HepG2 (cell line): ENCODE measurements around the gene DLX1. TPM values are rescaled to one million over a fixed set of nuclear protein-coding genes. Genes with fewer than 3 reads are reported as not detected.

Source experiments
- ERF ChIP-seq: IDR thresholded peaks from 2 replicates; pipeline ENCODE4 v1.6.1; 2018; ENCODE audit warnings: missing biosample characterization, missing genetic modification reagents
- HES4 ChIP-seq: sonication (generic); formaldehyde crosslinking; IDR thresholded peaks from 2 replicates; pipeline ENCODE4 v1.9.0; 2021; ENCODE audit warnings: mild to moderate bottlenecking, missing genetic modification reagents, borderline replicate concordance
- HNRNPUL1 ChIP-seq: fragments of 200-400 bp; formaldehyde crosslinking; IDR thresholded peaks from 2 replicates; pipeline ENCODE4 v1.6.1; 2017; ENCODE audit warnings: low read depth, mild to moderate bottlenecking, low read length, moderate library complexity
- JARID2 ChIP-seq: sonication (generic); formaldehyde crosslinking; IDR thresholded peaks from 2 replicates; pipeline ENCODE4 v1.8.1; 2023; ENCODE audit warnings: missing genetic modification reagents, inconsistent platforms; ENCODE audit not compliant: insufficient replicate concordance
- KDM5B ChIP-seq: sonication (generic); formaldehyde crosslinking; IDR thresholded peaks from 2 replicates; pipeline ENCODE4 v1.4.0; 2020; ENCODE audit warnings: missing genetic modification reagents, mild to moderate bottlenecking, borderline replicate concordance
- KLF13 ChIP-seq: sonication (generic); formaldehyde crosslinking; IDR thresholded peaks from 2 replicates; pipeline ENCODE4 v1.4.0; 2020; ENCODE audit warnings: mild to moderate bottlenecking, missing genetic modification reagents
- PAF1 ChIP-seq: IDR thresholded peaks from 2 replicates; pipeline ENCODE4 v1.6.1; 2016; ENCODE audit warnings: missing genetic modification reagents, missing compliant biosample characterization
- PHF8 ChIP-seq: sonication (generic); formaldehyde crosslinking; IDR thresholded peaks from 2 replicates; pipeline ENCODE4 v1.5.0; 2020; ENCODE audit warnings: missing genetic modification reagents
- PTBP1 ChIP-seq: fragments of 200-400 bp; formaldehyde crosslinking; IDR thresholded peaks from 2 replicates; pipeline ENCODE4 v1.6.1; 2018; ENCODE audit warnings: low read length, low read depth; ENCODE audit not compliant: poor library complexity, severe bottlenecking
- RBAK ChIP-seq: sonication (generic); formaldehyde crosslinking; IDR thresholded peaks from 2 replicates; pipeline ENCODE4 v1.5.1; 2020; ENCODE audit warnings: mild to moderate bottlenecking, missing genetic modification reagents
- SNAI1 ChIP-seq: sonication (generic); formaldehyde crosslinking; IDR thresholded peaks from 2 replicates; pipeline ENCODE4 v1.5.0; 2020; ENCODE audit warnings: mild to moderate bottlenecking, missing genetic modification reagents, borderline replicate concordance
- UBTF ChIP-seq: sonication (generic); formaldehyde crosslinking; IDR thresholded peaks from 2 replicates; pipeline ENCODE4 v1.4.0; 2020; ENCODE audit warnings: mild to moderate bottlenecking, missing genetic modification reagents
- ZBTB1 ChIP-seq: sonication (generic); formaldehyde crosslinking; IDR thresholded peaks from 2 replicates; pipeline ENCODE4 v1.4.0; 2020; ENCODE audit warnings: missing genetic modification reagents, borderline replicate concordance
- ZNF160 ChIP-seq: sonication (generic); formaldehyde crosslinking; IDR thresholded peaks from 2 replicates; pipeline ENCODE4 v1.8.0; 2022; ENCODE audit warnings: mild to moderate bottlenecking, inconsistent platforms, missing genetic modification reagents
- ZNF24 ChIP-seq: fragments of 450-650 bp; IDR thresholded peaks from 2 replicates; pipeline ENCODE4 v1.6.1; 2017; ENCODE audit warnings: antibody characterized with exemption, mild to moderate bottlenecking
- ZNF468 ChIP-seq: sonication (generic); formaldehyde crosslinking; IDR thresholded peaks from 2 replicates; pipeline ENCODE4 v1.8.0; 2022; ENCODE audit warnings: mild to moderate bottlenecking, moderate library complexity, missing genetic modification reagents
- ZNF574 ChIP-seq: sonication (generic); formaldehyde crosslinking; IDR thresholded peaks from 2 replicates; pipeline ENCODE4 v1.4.0; 2020; ENCODE audit warnings: missing genetic modification reagents
- ZNF576 ChIP-seq: sonication (generic); formaldehyde crosslinking; IDR thresholded peaks from 2 replicates; pipeline ENCODE4 v1.4.0; 2020; ENCODE audit warnings: mild to moderate bottlenecking, missing genetic modification reagents
- ZNF687 ChIP-seq: sonication (generic); formaldehyde crosslinking; IDR thresholded peaks from 2 replicates; pipeline ENCODE4 v1.5.1; 2020; ENCODE audit warnings: mild to moderate bottlenecking, missing genetic modification reagents, moderate library complexity
- ZNF839 ChIP-seq: sonication (generic); formaldehyde crosslinking; IDR thresholded peaks from 2 replicates; pipeline ENCODE4 v1.4.0; 2020; ENCODE audit warnings: missing genetic modification reagents, mild to moderate bottlenecking, borderline replicate concordance
- polyA plus RNA-seq, 8 experiments: library from polyadenylated mRNA; depleted of rRNA in 3 of 8; stranded (reverse) in 7 of 8; unstranded in 1 of 8; fragments of >200 nt; fragmentation: Illumina TruSeq in 4 of 8; extraction: Trizol in 4 of 8; gene quantifications; 2 replicates each; pipeline versions ENCODE4 v1.2.1 to v1.2.3, GENCODE V29; 2011 to 2016; ENCODE audit warnings: low read depth in 4 of 8, missing spikeins in 1 of 8, mixed read lengths in 1 of 8; ENCODE audit not compliant: insufficient read depth in 1 of 8
- total RNA-seq, 5 experiments: library from RNA; depleted of rRNA; stranded (reverse); fragments of >200 nt; fragmentation: Illumina TruSeq; extraction: Trizol; gene quantifications; 2 replicates each; pipeline ENCODE4 v1.2.3, GENCODE V29; 2016; ENCODE audit warnings: low read depth in 1 of 5

Gene DLX1
- total and polyA plus RNA-seq, 2 of the 13 experiments (the other 11 are each of a cell fraction or from before 2014, with no cell fraction given): 0.18 to 0.86 TPM

- TF ChIP-seq UBTF (CRISPR knock-in tag): peak; percentile 88
- no peak for TF ChIP-seq ZNF839 (CRISPR knock-in tag)
- no peak for TF ChIP-seq ZNF468 (CRISPR knock-in tag)
- TF ChIP-seq HES4 (CRISPR knock-in tag): peak; percentile 79
- TF ChIP-seq KLF13 (CRISPR knock-in tag): no peak
- TF ChIP-seq RBAK (CRISPR knock-in tag): no peak
- no peak for TF ChIP-seq ZNF160 (CRISPR knock-in tag)
- TF ChIP-seq ZBTB1 (CRISPR knock-in tag): no peak
- TF ChIP-seq ZNF687 (CRISPR knock-in tag): peak; percentile 88
- no peak for TF ChIP-seq ERF (CRISPR knock-in tag)
- no peak for TF ChIP-seq HNRNPUL1
- TF ChIP-seq SNAI1 (CRISPR knock-in tag): no peak
- TF ChIP-seq ZNF576 (CRISPR knock-in tag): no peak
- TF ChIP-seq JARID2 (CRISPR knock-in tag): no peak
- no peak for TF ChIP-seq PAF1 (CRISPR knock-in tag)
- TF ChIP-seq PHF8 (CRISPR knock-in tag): peak; percentile 48
- no peak for TF ChIP-seq PTBP1
- no peak; the same call in none of the 2 replicates for TF ChIP-seq ZNF574
- TF ChIP-seq KDM5B (CRISPR knock-in tag): peak; percentile 91
- TF ChIP-seq ZNF24: no peak
These were observed 455 bp upstream of the DLX1 start (continued) for GRCh38 chr2:172084645-172085459.
